HG03064 (cell line): ENCODE results near the gene GRK5.
A peak's percentile ranks its signal among the peaks of the same experiment; 100 is the strongest.
"Not testable (repeated sequence)": the region's sequence is repeated elsewhere in the genome, so short reads cannot be mapped to it uniquely, and the experiment has no call there.

ENCODE experiments used
- ATAC-seq: cut with Tn5 transposase; IDR thresholded peaks from one replicate; pipeline ENCODE4 v1.9.1; 2021; ENCODE audit warnings: low read depth; ENCODE audit not compliant: unreplicated experiment

GRK5 gene

DNA sequence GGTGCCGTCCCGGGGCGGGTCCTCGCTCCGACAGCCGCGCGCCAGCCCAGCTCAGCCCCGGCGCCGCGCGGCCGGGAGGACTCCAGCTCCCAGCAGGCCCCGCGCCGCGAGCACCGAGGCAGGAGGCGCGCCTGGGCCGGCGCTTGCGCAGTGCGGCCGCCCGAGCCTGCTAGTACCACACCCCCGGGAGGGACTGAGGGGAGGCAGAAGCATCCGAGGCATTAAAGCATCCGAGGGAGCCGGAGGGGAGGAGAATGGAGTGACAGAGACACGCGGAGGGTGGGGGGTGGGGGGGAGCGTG, at the start of gene GRK5:
GRK5 (plus strand) TSS at position 206 of the 301 bp plus-strand sequence. CDS start 347 bp downstream, outside the sequence.
- ATAC-seq: peak; percentile 70

- ATAC-seq: no peak
These were observed 48.0 kb upstream of the GRK5 start for GRCh38 chr10:119159332-119159731.

DNA sequence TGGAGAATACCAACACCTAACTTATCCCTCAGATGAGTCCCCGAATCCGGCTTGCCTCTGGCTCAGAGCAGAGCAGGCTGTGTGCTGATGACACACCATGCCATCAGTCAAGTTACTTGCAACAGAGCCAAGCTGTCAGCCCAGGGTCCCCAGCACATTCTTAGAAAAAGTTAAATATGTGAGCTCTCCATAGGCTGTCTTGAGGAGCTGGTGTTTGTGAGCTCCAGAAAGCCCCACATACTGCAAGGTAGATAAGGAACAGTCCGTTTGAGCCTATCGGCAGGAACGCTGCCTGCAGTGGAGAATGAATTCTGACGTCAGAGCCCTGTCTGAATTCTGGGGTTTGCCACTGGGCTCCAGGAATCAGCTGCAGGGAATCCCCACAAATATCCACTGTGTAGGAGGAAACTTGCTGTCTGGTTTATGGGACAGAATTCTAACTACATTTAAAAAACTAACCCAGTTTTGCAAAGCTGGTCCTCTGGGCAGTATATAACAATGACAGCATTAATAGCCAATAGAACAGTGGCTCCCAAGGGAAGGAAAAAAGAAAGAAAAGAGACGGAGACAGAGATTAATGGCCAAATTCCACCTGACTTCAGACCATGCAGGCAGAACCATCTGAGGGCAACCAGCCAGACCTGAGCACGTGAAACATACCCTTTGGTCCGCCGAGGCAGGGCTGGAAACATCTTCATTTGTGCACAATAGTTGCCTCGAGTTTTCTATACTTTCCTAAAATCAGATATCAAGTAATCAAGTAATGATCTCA, 45.5 kb upstream of the GRK5 start:
- ATAC-seq: no peak

GRCh38 chr10:119162452-119163092, 44.8 kb upstream of the GRK5 start:
- no peak for ATAC-seq

DNA sequence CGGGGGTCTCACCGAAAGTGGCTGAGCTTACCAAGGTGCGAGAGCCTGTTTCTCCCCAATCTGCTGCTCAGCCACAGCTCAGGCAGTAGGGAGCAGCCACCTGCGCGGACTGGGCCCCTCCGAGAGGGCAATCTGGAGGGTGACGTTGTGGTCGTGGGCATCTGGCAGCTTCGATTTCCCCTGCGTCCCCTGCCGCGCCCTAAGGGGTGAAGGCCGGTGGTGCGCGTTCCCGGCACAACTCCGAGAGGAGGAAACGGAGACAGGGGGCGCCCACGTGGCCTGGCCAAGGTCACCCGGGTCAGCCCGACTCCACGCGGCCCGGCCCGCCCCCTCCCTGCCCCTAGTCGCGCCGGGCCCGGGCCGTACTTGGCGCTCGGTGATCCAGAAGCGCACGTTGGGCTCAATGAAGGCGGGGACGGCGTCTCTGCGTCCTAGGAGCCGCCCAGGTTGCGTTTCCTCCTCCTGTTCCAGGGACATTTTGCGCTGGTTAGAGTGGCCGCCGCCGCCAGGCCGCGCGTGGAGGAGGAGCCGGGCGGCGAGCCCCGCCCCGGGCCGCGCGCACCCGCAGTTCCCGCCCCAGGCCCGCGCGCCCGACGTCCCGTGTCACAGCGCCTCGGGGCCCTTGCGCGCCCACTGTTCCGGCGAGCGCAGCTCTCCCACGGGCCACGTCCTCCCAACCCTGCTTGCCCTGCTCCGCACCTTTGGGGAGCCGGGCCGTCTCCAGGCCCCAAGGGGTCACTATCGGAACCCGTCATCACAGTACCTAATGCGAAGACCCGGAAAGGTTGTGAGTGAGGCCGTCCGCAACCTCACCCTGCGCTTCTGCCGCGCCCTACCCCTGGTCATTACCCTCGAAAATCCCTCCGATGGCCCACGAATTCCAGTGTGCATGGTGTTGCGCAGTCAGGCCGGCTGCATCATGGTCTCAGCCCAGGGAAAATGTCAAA, 41.9 kb upstream of the GRK5 start, which contains the start of gene SFXN4:
SFXN4 (minus strand) TSS at position 544 of the 947 bp plus-strand sequence; CDS start at position 477, 67 bp downstream.
- ATAC-seq: peak; percentile 92

GRCh38 chr10:119166118-119166500, 41.3 kb upstream of the GRK5 start:
- ATAC-seq: no peak

DNA sequence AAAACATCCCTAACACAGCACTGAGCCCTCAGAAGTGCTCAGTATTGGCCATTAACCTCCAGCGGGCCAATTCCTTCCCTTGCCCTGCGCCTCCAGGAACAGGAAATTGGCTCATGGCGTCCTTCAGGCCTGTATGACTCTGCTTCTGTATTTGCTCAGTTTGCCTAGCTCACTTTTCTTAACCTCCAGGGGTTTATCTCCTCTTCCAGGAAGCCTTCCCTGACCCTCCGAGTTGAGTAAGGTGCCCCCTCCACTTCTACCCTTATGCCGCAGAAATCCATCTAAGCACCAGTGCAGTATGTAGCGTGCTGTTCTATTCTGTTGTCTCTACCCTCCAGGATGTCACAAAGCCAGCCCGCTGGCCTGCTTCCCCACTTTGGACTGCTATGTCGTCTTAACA, 40.8 kb upstream of the GRK5 start:
- no peak for ATAC-seq

GRCh38 chr10:119167041-119167440, 40.3 kb upstream of the GRK5 start:
- no peak for ATAC-seq

- ATAC-seq: no peak
These were observed 33.3 kb upstream of the GRK5 start for GRCh38 chr10:119174109-119174508.

DNA sequence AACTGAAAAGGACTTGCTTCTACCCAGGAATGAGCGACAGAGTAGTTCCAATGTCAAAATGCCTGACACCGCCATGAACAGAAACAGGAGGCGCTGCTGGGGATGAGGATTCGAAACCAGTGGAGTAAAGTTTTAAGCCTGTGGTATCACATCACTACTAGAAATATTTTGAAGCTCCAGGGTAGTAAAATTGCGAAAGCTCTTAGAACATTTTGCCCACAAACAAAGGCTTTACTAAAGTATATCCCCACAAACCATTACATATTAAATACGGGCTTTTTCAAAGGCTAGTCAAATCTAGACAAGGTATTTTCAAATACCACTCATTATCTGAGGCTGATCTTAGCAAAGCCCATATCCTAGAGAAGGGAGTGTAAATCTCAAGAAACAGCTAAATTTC, 31.2 kb upstream of the GRK5 start:
- ATAC-seq: no peak

- no peak for ATAC-seq
These were observed 29.5 kb upstream of the GRK5 start for GRCh38 chr10:119177708-119178371.

- peak; percentile 91 for ATAC-seq
These were observed 28.8 kb upstream of the GRK5 start, which contains the start of gene PRDX3 for GRCh38 chr10:119178372-119179119. Gene PRDX3 (minus strand): TSS chr10:119178812. CDS start chr10:119178790, 22 bp downstream.

GRCh38 chr10:119180850-119181400, 26.4 kb upstream of the GRK5 start:
- ATAC-seq: not testable (repeated sequence)

GRCh38 chr10:119183664-119184412, 23.5 kb upstream of the GRK5 start:
- ATAC-seq: no peak

DNA sequence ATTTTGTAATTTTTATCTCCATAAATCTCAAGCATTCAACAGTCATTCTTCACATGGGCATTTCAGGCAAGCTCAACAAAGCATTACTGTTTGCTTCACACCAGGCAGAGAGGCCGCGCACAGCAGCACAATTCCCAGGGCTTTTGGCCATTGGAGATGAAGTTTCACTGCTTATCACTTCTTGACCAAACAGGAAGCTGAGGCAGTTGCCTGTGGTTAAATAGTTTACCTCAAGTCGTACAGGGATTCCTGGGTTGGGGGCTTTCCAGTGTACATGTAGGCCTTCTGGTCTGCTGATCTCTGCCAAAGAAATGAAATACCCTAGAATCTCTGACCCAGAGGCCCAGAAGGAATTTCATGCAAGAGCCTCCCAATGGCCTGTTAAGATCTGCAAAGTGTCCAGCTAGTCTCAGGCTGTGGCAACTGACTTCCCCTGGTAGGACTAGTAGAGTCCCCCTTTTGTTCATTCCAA, 17.5 kb upstream of the GRK5 start:
- ATAC-seq: no peak

DNA sequence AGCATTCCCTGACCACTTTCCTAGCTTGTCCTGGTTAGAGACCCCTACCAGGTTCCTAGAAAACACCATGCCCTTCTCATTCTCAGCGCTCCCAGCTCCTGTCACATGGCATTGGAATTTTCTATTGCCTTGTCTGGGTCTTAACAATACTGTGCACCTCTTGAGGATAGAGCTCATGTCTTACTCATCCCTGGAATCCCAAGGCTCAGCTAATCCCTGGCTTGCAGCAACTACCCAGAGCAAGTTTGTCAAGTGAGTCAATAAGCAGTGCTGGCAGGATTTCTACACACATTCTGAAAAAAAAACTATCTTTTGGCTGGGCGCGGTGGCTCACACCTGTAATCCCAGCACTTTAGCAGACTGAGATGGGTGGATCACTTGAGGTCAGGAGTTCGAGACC, 17.0 kb upstream of the GRK5 start:
- no peak for ATAC-seq

GRCh38 chr10:119190954-119191785, 16.2 kb upstream of the GRK5 start:
- no peak for ATAC-seq

GRCh38 chr10:119191881-119192280, 15.5 kb upstream of the GRK5 start:
- ATAC-seq: no peak
